Endothelial cell of umbilical vein (primary cell): Measurements from ENCODE around the gene TRAPPC2B. TPM values are rescaled to one million over a fixed set of nuclear protein-coding genes. Genes with fewer than 3 reads are reported as not detected.

Experiments
- BruUV-seq: library from RNA; stranded (reverse); fragments of 400-500 nt; replicated peaks from 2 replicates; lab custom pipeline; 2021; lab: Mats Ljungman, UMichigan
- CTCF ChIA-PET: fragments of 300-600, 350-600 bp; sonication (Branson Sonifier 250); formaldehyde crosslinking; loops from one replicate; lab custom pipeline; 2021; ENCODE audit warnings: antibody characterized with exemption, inconsistent platforms; lab: Charles Lee
- POLR2A ChIA-PET: fragments of 300-600, 350-600 bp; sonication (Branson Sonifier 250); formaldehyde crosslinking; loops from one replicate; lab custom pipeline; 2021; ENCODE audit warnings: antibody characterized with exemption, inconsistent platforms; lab: Charles Lee
- DNase-seq: peaks from one replicate; pipeline ENCODE4 v3.0.0-alpha.2; 2011; ENCODE audit warnings: low read depth, low spot score
- FAIRE-seq: peaks from 2 replicates; lab custom pipeline; 2011; peaks lifted over from hg19 to GRCh38; lab: Jason Lieb, UNC
- H2AFZ ChIP-seq: 2 replicates; pipeline ENCODE4 v1.6.0; 2012; ENCODE audit warnings: low read depth, low read length, control low read depth, inconsistent platforms
- H3K27ac ChIP-seq: 2 replicates; pipeline ENCODE4 v1.5.1; 2011; ENCODE audit warnings: low read depth, mild to moderate bottlenecking, control low read depth, low read length, moderate library complexity; ENCODE audit not compliant: insufficient read depth
- H3K27me3 ChIP-seq, 2 experiments: 2 replicates each; pipeline versions ENCODE4 v1.6.0 to v1.6.1; 2011; ENCODE audit warnings: low read length in 2 of 2, mixed read lengths in 1 of 2; ENCODE audit not compliant: control insufficient read depth in 2 of 2, insufficient read depth in 2 of 2
- H3K36me3 ChIP-seq, 2 experiments: 2 replicates in 1 of 2; 3 replicates in 1 of 2; pipeline ENCODE4 v1.5.1; 2011; ENCODE audit warnings: low read length in 2 of 2, mild to moderate bottlenecking in 1 of 2, moderate library complexity in 1 of 2; ENCODE audit not compliant: control insufficient read depth in 2 of 2, insufficient read depth in 2 of 2; ENCODE audit errors: extremely low read depth in 1 of 2
- H3K4me1 ChIP-seq: 3 replicates; pipeline ENCODE4 v1.5.1; 2011; ENCODE audit warnings: mild to moderate bottlenecking, low read length; ENCODE audit not compliant: control insufficient read depth, insufficient read depth; ENCODE audit errors: extremely low read depth
- H3K4me2 ChIP-seq: 2 replicates; pipeline ENCODE4 v1.6.1; 2011; ENCODE audit warnings: low read length, control low read depth, mixed read lengths; ENCODE audit not compliant: insufficient read depth
- H3K4me3 ChIP-seq, 3 experiments: fragments of 200-600 bp in 1 of 3; sonication (generic), shearing (Covaris generic) in 1 of 3; replicated peaks in 1 of 3; 2 replicates each; pipeline ENCODE4 v1.5.1; 2011 to 2016; ENCODE audit warnings: control low read depth in 3 of 3, low read length in 3 of 3, mild to moderate bottlenecking in 2 of 3, inconsistent platforms in 1 of 3, low read depth in 1 of 3, moderate library complexity in 1 of 3; ENCODE audit not compliant: insufficient read depth in 1 of 3
- H3K79me2 ChIP-seq: 2 replicates; pipeline ENCODE4 v1.6.0; 2012; ENCODE audit warnings: low read length, inconsistent platforms; ENCODE audit not compliant: control insufficient read depth, insufficient read depth
- H3K9ac ChIP-seq: replicated peaks from 2 replicates; pipeline ENCODE3; 2011; ENCODE audit warnings: low read length, control low read depth; ENCODE audit not compliant: insufficient read depth; ENCODE audit errors: extremely low read depth
- H3K9me1 ChIP-seq: replicated peaks from 3 replicates; pipeline ENCODE4 v1.6.0; 2011; ENCODE audit warnings: mild to moderate bottlenecking, low read length; ENCODE audit not compliant: control insufficient read depth, insufficient read depth; ENCODE audit errors: extremely low read depth
- H3K9me3 ChIP-seq: replicated peaks from 2 replicates; pipeline ENCODE4 v1.5.1; 2012; ENCODE audit warnings: low read length, inconsistent platforms; ENCODE audit not compliant: control insufficient read depth, insufficient read depth
- H4K20me1 ChIP-seq: replicated peaks from 2 replicates; pipeline ENCODE3; 2011; ENCODE audit warnings: mild to moderate bottlenecking, low read length; ENCODE audit not compliant: control insufficient read depth, insufficient read depth; ENCODE audit errors: extremely low read depth
- CTCF ChIP-seq, 2 donors: IDR thresholded peaks; 1 replicate in 1 of 2; 2 replicates in 1 of 2; pipeline ENCODE4 v1.5.1; 2011; ENCODE audit warnings: low read length in 2 of 2, mild to moderate bottlenecking in 2 of 2, moderate library complexity in 2 of 2, control low read depth in 1 of 2, inconsistent platforms in 1 of 2, low read depth in 1 of 2; ENCODE audit not compliant: insufficient read depth in 1 of 2; ENCODE audit errors: extremely low read depth in 1 of 2
- EZH2 ChIP-seq: IDR thresholded peaks from 2 replicates; pipeline ENCODE4 v1.6.1; 2012; ENCODE audit warnings: borderline replicate concordance, low read depth, mild to moderate bottlenecking, moderate library complexity, low read length, inconsistent platforms; ENCODE audit not compliant: severe bottlenecking
- FOS ChIP-seq: IDR thresholded peaks from 2 replicates; pipeline ENCODE4 v1.6.1; 2011; ENCODE audit warnings: mild to moderate bottlenecking, low read length, moderate library complexity, borderline replicate concordance; ENCODE audit not compliant: insufficient read depth
- GATA2 ChIP-seq: IDR thresholded peaks from 2 replicates; pipeline ENCODE4 v1.7.0; 2011; ENCODE audit warnings: low read depth, mild to moderate bottlenecking, moderate library complexity, mixed read lengths, low read length; ENCODE audit not compliant: insufficient read length, insufficient read depth
- JUN ChIP-seq: IDR thresholded peaks from 2 replicates; pipeline ENCODE4 v1.6.1; 2011; ENCODE audit warnings: borderline replicate concordance, low read depth; ENCODE audit not compliant: insufficient read length, insufficient read depth
- MAX ChIP-seq: IDR thresholded peaks from 2 replicates; pipeline ENCODE4 v1.6.1; 2011; ENCODE audit not compliant: insufficient read depth, insufficient read length
- MYC ChIP-seq: IDR thresholded peaks from one replicate; pipeline ENCODE4 v1.6.1; 2011; ENCODE audit warnings: mild to moderate bottlenecking, low read depth, low read length
- POLR2A ChIP-seq: IDR thresholded peaks from 2 replicates; pipeline ENCODE4 v1.6.1; 2012; ENCODE audit warnings: low read depth, mild to moderate bottlenecking, control low read depth, low read length
- POLR2AphosphoS5 ChIP-seq: IDR thresholded peaks from 2 replicates; pipeline ENCODE4 v1.6.1; 2012; ENCODE audit warnings: low read depth, mild to moderate bottlenecking, control low read depth, low read length, moderate library complexity; ENCODE audit not compliant: insufficient read depth
- dilution Hi-C: fragments of 300-500 bp; cut with MboI; formaldehyde crosslinking; loops from one replicate; pipeline ENCODE4 v1.15.0; 2019; ENCODE audit warnings: low sequenced_read_pairs; ENCODE audit not compliant: extremely low pct_ligation_motif_present
- intact Hi-C: fragments of 100-400 bp; cut with micrococcal nuclease; formaldehyde crosslinking; loops from one replicate; pipeline ENCODE4 v1.10.0; 2022
- polyA plus RNA-seq, 4 experiments: library from polyadenylated mRNA; depleted of rRNA in 3 of 4; stranded (reverse) in 3 of 4; unstranded in 1 of 4; fragments of >200 nt; gene quantifications; 2 replicates each; pipeline versions ENCODE4 v1.2.1 to v1.2.3, GENCODE V29; 2011 to 2012; ENCODE audit warnings: missing spikeins in 1 of 4
- total RNA-seq: library from RNA; stranded (reverse); gene quantifications from 2 replicates; pipeline ENCODE4 v1.2.3, GENCODE V29; 2021

TRAPPC2B gene
- total and polyA plus RNA-seq, 2 donors (not counting 3 experiments of a cell fraction or from before 2014, with no cell fraction given) = 6.3 to 24.3 TPM

- BruUV-seq = no TSS peak
- dilution Hi-C loops (no loop called here), intact Hi-C loops (no loop called here)
- H3K36me3 ChIP-seq = no peaks in the 10 kb centered on the region
- no peak overlapping the region for H3K4me3 ChIP-seq
- no peak for TF ChIP-seq CTCF (IDR thresholded peaks at IDR 0.05; ENCODE audit: extremely low read depth in 1 of 2, insufficient read depth in 1 of 2, low read depth in 1 of 2, low read length in 2 of 2)
- no peak for TF ChIP-seq POLR2AphosphoS5
- no peak for TF ChIP-seq GATA2
- TF ChIP-seq EZH2 = no peak
- no peak for TF ChIP-seq MYC
- TF ChIP-seq MAX = no peak
- no peak for TF ChIP-seq FOS
- TF ChIP-seq POLR2A = no peak
- TF ChIP-seq JUN = no peak
- H3K9me3 ChIP-seq = no peaks in the 10 kb centered on the region
- ChIA-PET CTCF (no interaction called here), POLR2A (no interaction called here)
- H2AFZ ChIP-seq = no peak overlapping the region
- no peak for DNase-seq
- H3K9ac ChIP-seq = no peak overlapping the region
- no peaks in the 10 kb centered on the region for H4K20me1 ChIP-seq
- H3K4me1 ChIP-seq = no peaks in the 10 kb centered on the region
- H3K9me1 ChIP-seq = no peaks in the 10 kb centered on the region
- no peaks in the 10 kb centered on the region for H3K27me3 ChIP-seq
- no peak overlapping the region for H3K4me2 ChIP-seq
- H3K27ac ChIP-seq = no peak overlapping the region
- no peaks in the 10 kb centered on the region for H3K79me2 ChIP-seq
- FAIRE-seq = no peak
Observed at GRCh38 chr19:57338877-57339276, 24.5 kb upstream of the TRAPPC2B start.
